ENCODE measurements around the gene RIMS1.

DNA sequence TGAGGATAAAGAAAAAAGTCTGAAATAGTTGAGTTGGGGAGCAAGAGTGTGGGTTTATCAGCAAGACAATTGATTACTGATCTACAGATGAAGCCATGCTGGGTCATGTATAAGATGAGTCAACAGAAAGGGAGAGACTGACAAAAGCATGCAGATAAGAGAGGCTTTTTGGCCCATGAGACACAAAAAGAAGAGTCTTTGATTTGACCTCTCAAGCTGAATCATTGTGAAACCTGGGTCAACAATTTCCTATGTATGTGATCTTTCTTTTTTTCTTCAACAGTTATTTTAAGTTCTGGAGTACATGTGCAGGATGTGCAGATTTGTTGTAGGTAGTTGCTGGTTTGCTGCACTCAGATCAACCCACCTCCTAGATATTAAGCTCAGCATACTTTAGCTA is 15.9 kb downstream of the RIMS1 start:
- TF ChIP-seq, protein P1, sequence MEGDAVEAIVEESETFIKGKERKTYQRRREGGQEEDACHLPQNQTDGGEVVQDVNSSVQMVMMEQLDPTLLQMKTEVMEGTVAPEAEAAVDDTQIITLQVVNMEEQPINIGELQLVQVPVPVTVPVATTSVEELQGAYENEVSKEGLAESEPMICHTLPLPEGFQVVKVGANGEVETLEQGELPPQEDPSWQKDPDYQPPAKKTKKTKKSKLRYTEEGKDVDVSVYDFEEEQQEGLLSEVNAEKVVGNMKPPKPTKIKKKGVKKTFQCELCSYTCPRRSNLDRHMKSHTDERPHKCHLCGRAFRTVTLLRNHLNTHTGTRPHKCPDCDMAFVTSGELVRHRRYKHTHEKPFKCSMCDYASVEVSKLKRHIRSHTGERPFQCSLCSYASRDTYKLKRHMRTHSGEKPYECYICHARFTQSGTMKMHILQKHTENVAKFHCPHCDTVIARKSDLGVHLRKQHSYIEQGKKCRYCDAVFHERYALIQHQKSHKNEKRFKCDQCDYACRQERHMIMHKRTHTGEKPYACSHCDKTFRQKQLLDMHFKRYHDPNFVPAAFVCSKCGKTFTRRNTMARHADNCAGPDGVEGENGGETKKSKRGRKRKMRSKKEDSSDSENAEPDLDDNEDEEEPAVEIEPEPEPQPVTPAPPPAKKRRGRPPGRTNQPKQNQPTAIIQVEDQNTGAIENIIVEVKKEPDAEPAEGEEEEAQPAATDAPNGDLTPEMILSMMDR (IDR thresholded peaks at IDR 0.05; ENCODE audit: low read depth, low read length, missing input control) = no peak
- TF ChIP-seq MAX (IDR thresholded peaks at IDR 0.05) = no peak
- no peak for TF ChIP-seq SP1 (IDR thresholded peaks at IDR 0.05)
- TF ChIP-seq RXRA (IDR thresholded peaks at IDR 0.05) = no peak
- no peak for TF ChIP-seq GABPA (IDR thresholded peaks at IDR 0.05 in 1 of 2, conservative IDR thresholded peaks at IDR 0.05 in 1 of 2)
- no peak for TF ChIP-seq ATF3 (IDR thresholded peaks at IDR 0.05)
- TF ChIP-seq HNF4A (conservative IDR thresholded peaks at IDR 0.05) = no peak

Data from liver (tissue), 3 donors.